Suprapubic skin (tissue), 4 donors: ENCODE data around the gene AGL.

Experiments
- EP300 ChIP-seq: sonication (generic); formaldehyde crosslinking; IDR thresholded peaks from one replicate; pipeline ENCODE4 v1.6.1; 2017; ENCODE audit warnings: antibody characterized with exemption
- POLR2A ChIP-seq, 2 donors: fragments of 450-650 bp; IDR thresholded peaks; one replicate each; pipeline ENCODE4 v1.6.1; 2017; ENCODE audit warnings: antibody characterized with exemption in 2 of 2, mild to moderate bottlenecking in 2 of 2, moderate library complexity in 2 of 2
- POLR2AphosphoS5 ChIP-seq, 3 donors: sonication (generic); formaldehyde crosslinking; IDR thresholded peaks; one replicate each; pipeline ENCODE4 v1.6.1; 2017; ENCODE audit warnings: antibody characterized with exemption in 3 of 3
- TF ChIP-seq, protein P1 (sequence below), 2 donors: fragments of 200-600 bp in 1 of 2; fragments of 450-650 bp in 1 of 2; sonication (generic) in 1 of 2; IDR thresholded peaks; one replicate each; pipeline ENCODE4 v1.5.1; 2016 to 2019; ENCODE audit warnings: antibody characterized with exemption in 2 of 2, mild to moderate bottlenecking in 1 of 2, moderate library complexity in 1 of 2

DNA sequence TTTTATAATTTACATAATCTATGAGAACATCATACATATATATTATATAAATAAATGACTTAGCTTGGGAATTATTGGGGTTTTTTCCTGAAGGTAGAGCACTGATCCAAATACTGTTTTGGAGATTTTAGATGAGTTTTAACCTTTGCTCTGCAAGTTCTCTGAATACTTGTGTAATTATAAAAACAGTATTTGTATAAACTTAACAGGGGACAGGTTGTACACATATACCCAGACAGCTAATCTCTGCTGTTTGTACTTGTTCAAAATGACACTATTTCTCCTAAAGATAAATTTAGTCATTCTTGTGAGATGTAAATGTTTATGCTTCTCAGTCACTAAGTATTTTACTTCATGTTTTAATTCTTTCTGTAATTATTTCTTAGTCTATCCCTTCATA, 8.7 kb downstream of the AGL start:
- TF ChIP-seq POLR2A (IDR thresholded peaks at IDR 0.05) (no peak), POLR2AphosphoS5 (IDR thresholded peaks at IDR 0.05) (no peak), EP300 (no peak)
- TF ChIP-seq, protein P1, sequence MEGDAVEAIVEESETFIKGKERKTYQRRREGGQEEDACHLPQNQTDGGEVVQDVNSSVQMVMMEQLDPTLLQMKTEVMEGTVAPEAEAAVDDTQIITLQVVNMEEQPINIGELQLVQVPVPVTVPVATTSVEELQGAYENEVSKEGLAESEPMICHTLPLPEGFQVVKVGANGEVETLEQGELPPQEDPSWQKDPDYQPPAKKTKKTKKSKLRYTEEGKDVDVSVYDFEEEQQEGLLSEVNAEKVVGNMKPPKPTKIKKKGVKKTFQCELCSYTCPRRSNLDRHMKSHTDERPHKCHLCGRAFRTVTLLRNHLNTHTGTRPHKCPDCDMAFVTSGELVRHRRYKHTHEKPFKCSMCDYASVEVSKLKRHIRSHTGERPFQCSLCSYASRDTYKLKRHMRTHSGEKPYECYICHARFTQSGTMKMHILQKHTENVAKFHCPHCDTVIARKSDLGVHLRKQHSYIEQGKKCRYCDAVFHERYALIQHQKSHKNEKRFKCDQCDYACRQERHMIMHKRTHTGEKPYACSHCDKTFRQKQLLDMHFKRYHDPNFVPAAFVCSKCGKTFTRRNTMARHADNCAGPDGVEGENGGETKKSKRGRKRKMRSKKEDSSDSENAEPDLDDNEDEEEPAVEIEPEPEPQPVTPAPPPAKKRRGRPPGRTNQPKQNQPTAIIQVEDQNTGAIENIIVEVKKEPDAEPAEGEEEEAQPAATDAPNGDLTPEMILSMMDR (IDR thresholded peaks at IDR 0.05) = no peak
